ENCODE measurements around the gene NFATC2IP. TPM values are rescaled to one million over a fixed set of nuclear protein-coding genes. Genes with fewer than 3 reads are reported as not detected.

Gene NFATC2IP
- total and polyA plus RNA-seq, 2 of the 13 experiments (the other 11 are each of a cell fraction or from before 2014, with no cell fraction given) = 32.1 to 48.5 TPM

DNA sequence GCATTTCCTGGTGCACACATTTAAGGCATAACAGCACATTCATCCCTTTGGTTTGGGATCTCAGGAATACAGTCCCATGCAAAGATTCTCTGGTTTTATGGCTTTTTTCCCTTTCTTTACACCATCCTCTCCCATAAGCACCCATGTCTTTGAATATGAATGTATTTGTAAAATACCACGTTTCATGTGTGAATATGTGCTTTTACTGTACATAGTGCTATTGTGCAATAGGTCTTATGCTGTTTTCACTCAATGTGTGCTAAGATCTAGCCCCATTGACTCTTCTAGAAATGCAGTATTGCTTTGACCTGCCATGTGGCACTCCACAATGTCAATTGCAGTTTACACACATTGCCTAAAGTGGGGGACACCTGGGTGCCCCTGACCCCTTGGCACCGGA lies 13.8 kb downstream of the NFATC2IP start:
- Histone ChIP-seq H3K4me1 (ENCODE audit: insufficient read depth, low read length) (no peaks in the 10 kb centered on the region), H3K4me3 (replicated peaks in 1 of 3; ENCODE audit: insufficient read depth in 1 of 3, low read depth in 2 of 3, low read length in 3 of 3) (no peak overlapping the region), H3K36me3 (replicated peaks in 1 of 2; ENCODE audit: control insufficient read depth in 1 of 2, insufficient read depth in 2 of 2, low read length in 2 of 2) (peaks cover 13 to 46% of the 10 kb centered on the region in 2 experiments), H3K4me2 (ENCODE audit: low read depth, low read length) (no peak overlapping the region), H3K9me3 (ENCODE audit: low read length) (no peaks in the 10 kb centered on the region), H3K9ac (ENCODE audit: insufficient read depth, low read depth, low read length) (no peak overlapping the region), H4K20me1 (ENCODE audit: insufficient read depth, low read length) (no peaks in the 10 kb centered on the region), H3K27me3 (ENCODE audit: control insufficient read depth in 1 of 2, insufficient read depth in 2 of 2, low read length in 2 of 2) (no peaks in the 10 kb centered on the region), H3K27ac (ENCODE audit: extremely low read length, insufficient read depth, low read length) (no peak overlapping the region), H3K79me2 (ENCODE audit: insufficient read depth, low read length) (no peaks in the 10 kb centered on the region), H2AFZ (ENCODE audit: low read length) (no peak overlapping the region)
- in situ Hi-C loops (cut with HindIII; ENCODE audit: extremely low pct_ligation_motif_present, low pct_unique_long_range_greater_than_20kb) = no loop called here
- ATAC-seq (no peak), FAIRE-seq (no peak), DNase-seq (ENCODE audit: low spot score) (no peak)
- no TSS peak for BruUV-seq (replicated peaks)
- ChIA-PET POLR2A (no interaction called here), CTCF (ENCODE audit: low intra/inter-chr PET ratio, low total read pairs) (no interaction called here)
- 89% methylated on average over 2 of the region's 2 CpGs for WGBS (ENCODE audit: low lambda C conversion rate)
- TF ChIP-seq CEBPB (IDR thresholded peaks at IDR 0.05; ENCODE audit: borderline replicate concordance, low read depth, low read length) (peak; percentile 88), ATF1 (CRISPR knock-in tag; IDR thresholded peaks at IDR 0.05) (no peak), CEBPG (CRISPR knock-in tag; IDR thresholded peaks at IDR 0.05) (0 out of 2 replicates have a peak, but pooled peaks have one; percentile 14)
- intact Hi-C loops (cut with micrococcal nuclease; ENCODE audit: unreplicated experiment) = no loop called here

GRCh38 chr16:28967156-28967555 lies 16.4 kb downstream of the NFATC2IP start:
- WGBS (ENCODE audit: low lambda C conversion rate) = 92% methylated on average over 4 of the region's 4 CpGs
- no peak for TF ChIP-seq TCF12 (IDR thresholded peaks at IDR 0.05)
- no peak for TF ChIP-seq TCF12 (CRISPR knock-in tag; IDR thresholded peaks at IDR 0.05)
- TF ChIP-seq ZNF121 (CRISPR knock-in tag; IDR thresholded peaks at IDR 0.05) = peak; percentile 34; the same call in 1 of the 2 replicates
- DNase-seq (ENCODE audit: low spot score) (no peak), ATAC-seq (no peak), FAIRE-seq (no peak)
- H2AFZ ChIP-seq (ENCODE audit: low read length) = no peak overlapping the region
- CTCF ChIA-PET (ENCODE audit: low intra/inter-chr PET ratio, low total read pairs) = no interaction called here
- no peak overlapping the region for H3K4me3 ChIP-seq (replicated peaks in 1 of 3; ENCODE audit: insufficient read depth in 1 of 3, low read depth in 2 of 3, low read length in 3 of 3)
- H3K9ac ChIP-seq (ENCODE audit: insufficient read depth, low read depth, low read length) = no peak overlapping the region
- no peaks in the 10 kb centered on the region for H3K4me1 ChIP-seq (ENCODE audit: insufficient read depth, low read length)
- intact Hi-C loops (cut with micrococcal nuclease; ENCODE audit: unreplicated experiment) = no loop called here
- H3K27ac ChIP-seq (ENCODE audit: extremely low read length, insufficient read depth, low read length) = no peak overlapping the region
- H3K9me3 ChIP-seq (ENCODE audit: low read length) = no peaks in the 10 kb centered on the region
- H3K36me3 ChIP-seq (replicated peaks in 1 of 2; ENCODE audit: control insufficient read depth in 1 of 2, insufficient read depth in 2 of 2, low read length in 2 of 2) = peaks cover 12 to 26% of the 10 kb centered on the region in 2 experiments
- H4K20me1 ChIP-seq (ENCODE audit: insufficient read depth, low read length) = no peaks in the 10 kb centered on the region
- POLR2A ChIA-PET = no interaction called here
- no TSS peak for BruUV-seq (replicated peaks)
- H3K27me3 ChIP-seq (ENCODE audit: control insufficient read depth in 1 of 2, insufficient read depth in 2 of 2, low read length in 2 of 2) = no peaks in the 10 kb centered on the region
- in situ Hi-C loops (cut with HindIII; ENCODE audit: extremely low pct_ligation_motif_present, low pct_unique_long_range_greater_than_20kb) = no loop called here
- H3K79me2 ChIP-seq (ENCODE audit: insufficient read depth, low read length) = no peaks in the 10 kb centered on the region
- H3K4me2 ChIP-seq (ENCODE audit: low read depth, low read length) = no peak overlapping the region

All from HepG2 (cell line).